MM.1S (cell line): ENCODE measurements around the gene COL27A1.

Experiments
- CTCF ChIP-seq: fragments of 300-600 bp; sonication (generic); IDR thresholded peaks from 2 replicates; pipeline ENCODE4 v1.5.1; 2016; ENCODE audit warnings: antibody characterized with exemption, low read length, mixed read lengths
- EZH2 ChIP-seq: fragments of 300-600 bp; sonication (generic); optimal IDR thresholded peaks from 2 replicates; pipeline ENCODE3; 2017; ENCODE audit warnings: low read depth, mild to moderate bottlenecking, antibody characterized with exemption, low read length, mixed read lengths
- EZH2phosphoT487 ChIP-seq: fragments of 300-600 bp; sonication (generic); IDR thresholded peaks from 2 replicates; pipeline ENCODE4 v1.6.1; 2018; ENCODE audit warnings: antibody characterized with exemption, low read length

DNA sequence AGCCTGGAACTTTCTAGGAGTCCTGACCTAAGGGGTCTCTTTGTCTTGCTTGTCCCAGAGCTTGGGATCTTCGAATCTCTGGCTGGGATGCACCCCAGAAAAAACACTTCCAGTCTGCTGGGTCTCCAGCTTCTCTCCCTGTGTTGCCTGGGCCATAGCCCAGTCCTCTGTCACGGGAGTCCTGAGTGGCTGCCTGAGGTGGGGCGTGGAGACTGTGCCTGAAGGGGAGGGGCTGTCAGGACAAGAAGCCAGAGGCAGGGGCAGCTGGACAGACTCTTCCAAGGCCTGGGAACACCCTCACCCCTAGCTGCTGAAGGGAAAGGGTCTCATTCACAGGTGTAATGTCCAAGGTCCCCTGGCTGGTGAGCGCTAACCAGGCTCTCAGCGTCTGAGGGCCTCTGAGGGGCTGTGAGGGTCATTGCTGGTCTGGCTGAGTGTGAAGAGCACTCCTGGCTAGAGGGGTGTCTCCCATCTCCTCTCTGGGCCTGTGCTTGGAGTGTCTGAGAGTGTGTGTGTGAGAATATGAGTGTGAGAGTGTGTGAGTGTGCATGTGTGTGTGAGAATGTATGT lies 20.4 kb upstream of the COL27A1 start:
- TF ChIP-seq CTCF, result no peak
- no peak for TF ChIP-seq EZH2phosphoT487
- no peak for TF ChIP-seq EZH2
